ENCODE data around the gene CCL11. TPM values are rescaled to one million over a fixed set of nuclear protein-coding genes. Genes with fewer than 3 reads are reported as not detected.
A peak's percentile ranks its signal among the peaks of the same experiment; 100 is the strongest.

CCL11 gene
- total RNA-seq, 1 experiment from 2014 or later = not detected

- H3K9me3 ChIP-seq (replicated peaks) = no peaks in the 10 kb centered on the region
- no peak for DNase-seq (ENCODE audit: low read depth in 1 of 2, low spot score in 2 of 2)
- H3K4me1 ChIP-seq (replicated peaks) = peaks cover 82% of the 10 kb centered on the region
- no peaks in the 10 kb centered on the region for H3K27me3 ChIP-seq (replicated peaks)
- H3K4me3 ChIP-seq = no peak overlapping the region
- H3K36me3 ChIP-seq = no peaks in the 10 kb centered on the region; the same call in 1 of the 2 replicates
- H3K27ac ChIP-seq = peak overlapping the region; percentile 85
Measured at GRCh38 chr17:34252095-34252443, 33.5 kb upstream of the CCL11 start.

GRCh38 chr17:34252444-34253138 is 33.0 kb upstream of the CCL11 start:
- peaks cover 81% of the 10 kb centered on the region for H3K4me1 ChIP-seq (replicated peaks)
- peak overlapping the region; percentile 85 for H3K27ac ChIP-seq
- no peak overlapping the region for H3K4me3 ChIP-seq
- H3K27me3 ChIP-seq (replicated peaks) = no peaks in the 10 kb centered on the region
- no peaks in the 10 kb centered on the region for H3K9me3 ChIP-seq (replicated peaks)
- peak; percentile 92 to 96 for DNase-seq (ENCODE audit: low read depth in 1 of 2, low spot score in 2 of 2)
- no peaks in the 10 kb centered on the region; the same call in 1 of the 2 replicates for H3K36me3 ChIP-seq

DNA sequence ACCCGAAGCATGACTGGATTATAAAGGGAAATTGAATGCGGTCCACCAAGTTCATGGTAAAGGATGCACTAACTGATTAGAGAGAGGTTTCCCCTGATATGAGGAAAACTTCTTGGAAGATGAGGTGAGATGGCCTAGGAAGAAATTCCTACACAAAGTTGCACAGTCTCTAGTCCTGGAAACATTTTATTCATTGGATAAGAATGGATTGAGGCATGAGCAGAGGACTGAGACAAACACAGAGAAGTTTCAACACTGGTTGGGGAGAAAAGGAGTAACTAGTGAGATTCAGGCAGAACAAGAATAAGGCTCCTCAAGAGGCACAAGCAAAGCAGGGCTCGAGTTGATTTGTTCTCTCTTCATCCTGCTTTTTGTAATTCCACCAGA is 32.4 kb upstream of the CCL11 start:
- H3K36me3 ChIP-seq = no peaks in the 10 kb centered on the region; the same call in 1 of the 2 replicates
- no peak for DNase-seq (ENCODE audit: low read depth in 1 of 2, low spot score in 2 of 2)
- peaks cover 75% of the 10 kb centered on the region for H3K4me1 ChIP-seq (replicated peaks)
- no peak overlapping the region for H3K4me3 ChIP-seq
- peak overlapping the region; percentile 85 for H3K27ac ChIP-seq
- H3K9me3 ChIP-seq (replicated peaks) = no peaks in the 10 kb centered on the region
- H3K27me3 ChIP-seq (replicated peaks) = no peaks in the 10 kb centered on the region

DNA sequence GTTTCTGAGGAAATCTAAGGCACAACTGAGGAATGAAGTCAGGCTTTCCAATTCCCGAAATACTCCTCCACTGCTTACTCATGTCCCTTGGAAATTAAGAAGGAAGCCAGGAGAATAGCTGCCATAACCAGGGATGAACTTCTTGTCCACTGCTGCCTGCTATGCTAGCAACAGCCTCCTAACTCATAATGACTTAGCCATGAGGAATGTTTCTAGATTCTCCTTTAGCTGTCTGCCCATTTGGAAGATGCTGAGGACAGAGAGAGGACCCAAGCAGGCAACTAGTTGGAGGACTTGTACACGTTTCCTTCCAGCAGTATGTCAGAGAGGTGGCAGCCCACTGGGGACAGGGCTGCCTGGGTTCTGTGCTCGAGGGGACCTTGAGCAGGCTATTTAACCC is 31.4 kb upstream of the CCL11 start:
- Histone ChIP-seq H3K4me1 (replicated peaks) (peaks cover 65% of the 10 kb centered on the region), H3K36me3 (no peaks in the 10 kb centered on the region; the same call in 1 of the 2 replicates), H3K4me3 (no peak overlapping the region), H3K9me3 (replicated peaks) (no peaks in the 10 kb centered on the region), H3K27ac (peak overlapping the region; percentile 85), H3K27me3 (replicated peaks) (no peaks in the 10 kb centered on the region)
- peak in 1 of 2 experiments; percentile 50 for DNase-seq (ENCODE audit: low read depth in 1 of 2, low spot score in 2 of 2)

DNA sequence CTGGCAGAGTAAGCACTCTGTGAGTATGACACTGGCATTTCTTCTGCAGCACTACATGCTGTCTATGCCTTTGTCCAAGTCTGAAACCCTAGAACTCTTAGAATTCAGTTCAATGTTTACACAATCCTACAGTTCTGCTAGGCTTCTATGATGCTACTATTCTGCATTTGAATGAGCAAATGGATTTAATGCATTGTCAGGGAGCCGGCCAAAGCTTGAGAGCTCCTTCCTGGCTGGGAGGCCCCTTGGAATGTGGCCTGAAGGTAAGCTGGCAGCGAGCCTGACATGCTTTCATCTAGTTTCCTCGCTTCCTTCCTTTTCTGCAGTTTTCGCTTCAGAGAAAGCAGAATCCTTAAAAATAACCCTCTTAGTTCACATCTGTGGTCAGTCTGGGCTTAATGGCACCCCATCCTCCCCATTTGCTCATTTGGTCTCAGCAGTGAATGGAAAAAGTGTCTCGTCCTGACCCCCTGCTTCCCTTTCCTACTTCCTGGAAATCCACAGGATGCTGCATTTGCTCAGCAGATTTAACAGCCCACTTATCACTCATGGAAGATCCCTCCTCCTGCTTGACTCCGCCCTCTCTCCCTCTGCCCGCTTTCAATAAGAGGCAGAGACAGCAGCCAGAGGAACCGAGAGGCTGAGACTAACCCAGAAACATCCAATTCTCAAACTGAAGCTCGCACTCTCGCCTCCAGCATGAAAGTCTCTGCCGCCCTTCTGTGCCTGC is 30.7 kb upstream of the CCL11 start, which contains the start of gene CCL2:
TSS of gene CCL2 (plus strand) at position 635 of the 730 bp plus-strand sequence. CDS start at position 700, 65 bp downstream.
- no peaks in the 10 kb centered on the region for H3K9me3 ChIP-seq (replicated peaks)
- H3K36me3 ChIP-seq = no peaks in the 10 kb centered on the region; the same call in 1 of the 2 replicates
- peak within 1 kb of the TSS; percentile 85 for H3K27ac ChIP-seq
- DNase-seq (ENCODE audit: low read depth in 1 of 2, low spot score in 2 of 2) = peak; percentile 77 to 88
- peaks cover 58% of the 10 kb centered on the region for H3K4me1 ChIP-seq (replicated peaks)
- no peaks in the 10 kb centered on the region for H3K27me3 ChIP-seq (replicated peaks)
- H3K4me3 ChIP-seq = peak within 1 kb of the TSS; percentile 32

- no peak for DNase-seq (ENCODE audit: low read depth in 1 of 2, low spot score in 2 of 2)
- H3K4me1 ChIP-seq (replicated peaks) = peaks cover 53% of the 10 kb centered on the region
- H3K27me3 ChIP-seq (replicated peaks) = no peaks in the 10 kb centered on the region
- no peaks in the 10 kb centered on the region; the same call in 1 of the 2 replicates for H3K36me3 ChIP-seq
- peak overlapping the region; percentile 85 for H3K27ac ChIP-seq
- H3K4me3 ChIP-seq = peak overlapping the region; percentile 32
- no peaks in the 10 kb centered on the region for H3K9me3 ChIP-seq (replicated peaks)
Measured at GRCh38 chr17:34255381-34255732, 30.2 kb upstream of the CCL11 start.

DNA sequence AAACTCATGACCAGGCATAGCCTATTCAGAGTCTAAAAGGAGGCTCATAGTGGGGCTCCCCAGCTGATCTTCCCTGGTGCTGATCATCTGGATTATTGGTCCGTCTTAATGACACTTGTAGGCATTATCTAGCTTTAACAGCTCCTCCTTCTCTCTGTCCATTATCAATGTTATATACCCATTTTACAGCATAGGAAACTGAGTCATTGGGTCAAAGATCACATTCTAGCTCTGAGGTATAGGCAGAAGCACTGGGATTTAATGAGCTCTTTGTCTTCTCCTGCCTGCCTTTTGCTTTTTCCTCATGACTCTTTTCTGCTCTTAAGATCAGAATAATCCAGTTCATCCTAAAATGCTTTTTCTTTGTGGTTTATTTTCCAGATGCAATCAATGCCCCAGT is 29.7 kb upstream of the CCL11 start:
- H3K36me3 ChIP-seq = no peaks in the 10 kb centered on the region; the same call in 1 of the 2 replicates
- H3K9me3 ChIP-seq (replicated peaks) = no peaks in the 10 kb centered on the region
- no peak for DNase-seq (ENCODE audit: low read depth in 1 of 2, low spot score in 2 of 2)
- no peak overlapping the region for H3K27ac ChIP-seq
- H3K4me3 ChIP-seq = peak overlapping the region; percentile 32
- H3K27me3 ChIP-seq (replicated peaks) = no peaks in the 10 kb centered on the region
- peaks cover 48% of the 10 kb centered on the region for H3K4me1 ChIP-seq (replicated peaks)

GRCh38 chr17:34257299-34257985 is 28.1 kb upstream of the CCL11 start:
- H3K27me3 ChIP-seq (replicated peaks) = no peaks in the 10 kb centered on the region; the same call in 1 of the 2 replicates
- no peak for DNase-seq (ENCODE audit: low read depth in 1 of 2, low spot score in 2 of 2)
- no peaks in the 10 kb centered on the region; the same call in 1 of the 2 replicates for H3K36me3 ChIP-seq
- no peak overlapping the region for H3K4me3 ChIP-seq
- H3K4me1 ChIP-seq (replicated peaks) = peaks cover 32% of the 10 kb centered on the region
- H3K27ac ChIP-seq = no peak overlapping the region
- H3K9me3 ChIP-seq (replicated peaks) = no peaks in the 10 kb centered on the region

- Histone ChIP-seq H3K9me3 (replicated peaks) (no peaks in the 10 kb centered on the region), H3K4me3 (no peak overlapping the region), H3K27ac (no peak overlapping the region), H3K27me3 (replicated peaks) (no peaks in the 10 kb centered on the region; the same call in 1 of the 2 replicates), H3K36me3 (no peaks in the 10 kb centered on the region; the same call in 1 of the 2 replicates), H3K4me1 (replicated peaks) (peaks cover 27% of the 10 kb centered on the region)
- no peak for DNase-seq (ENCODE audit: low read depth in 1 of 2, low spot score in 2 of 2)
Measured at GRCh38 chr17:34257986-34258326, 27.6 kb upstream of the CCL11 start.

- H3K27ac ChIP-seq = no peak overlapping the region
- H3K4me1 ChIP-seq (replicated peaks) = peaks cover 15% of the 10 kb centered on the region
- no peaks in the 10 kb centered on the region; the same call in 1 of the 2 replicates for H3K27me3 ChIP-seq (replicated peaks)
- no peaks in the 10 kb centered on the region; the same call in 1 of the 2 replicates for H3K36me3 ChIP-seq
- no peaks in the 10 kb centered on the region for H3K9me3 ChIP-seq (replicated peaks)
- no peak for DNase-seq (ENCODE audit: low read depth in 1 of 2, low spot score in 2 of 2)
- H3K4me3 ChIP-seq = no peak overlapping the region
Measured at GRCh38 chr17:34259146-34259545, 26.4 kb upstream of the CCL11 start.

DNA sequence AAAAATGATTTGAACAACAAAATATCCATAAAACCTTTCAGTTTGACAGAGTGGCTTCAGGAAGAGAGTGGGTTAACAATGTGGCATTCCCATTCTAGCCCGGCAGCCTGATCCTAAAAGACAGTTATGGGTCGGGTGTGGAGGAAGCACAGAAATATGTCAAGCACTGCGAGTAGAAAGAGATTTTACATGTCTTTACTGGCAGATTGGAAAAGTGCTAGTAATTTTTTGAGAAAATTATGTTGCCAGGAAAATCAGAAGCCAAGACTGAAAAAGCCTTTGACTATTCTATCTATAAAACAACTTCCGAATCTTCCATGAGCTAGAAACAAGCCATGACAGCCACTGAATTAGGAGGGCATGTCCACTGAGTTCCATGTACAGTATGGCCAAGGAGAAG is 24.7 kb upstream of the CCL11 start:
- H3K27ac ChIP-seq = no peak overlapping the region
- no peaks in the 10 kb centered on the region for H3K9me3 ChIP-seq (replicated peaks)
- H3K27me3 ChIP-seq (replicated peaks) = peaks cover 5% of the 10 kb centered on the region; the same call in 1 of the 2 replicates
- H3K4me3 ChIP-seq = no peak overlapping the region
- H3K36me3 ChIP-seq = no peaks in the 10 kb centered on the region; the same call in 1 of the 2 replicates
- no peak for DNase-seq (ENCODE audit: low read depth in 1 of 2, low spot score in 2 of 2)
- no peaks in the 10 kb centered on the region; the same call in 1 of the 2 replicates for H3K4me1 ChIP-seq (replicated peaks)

DNA sequence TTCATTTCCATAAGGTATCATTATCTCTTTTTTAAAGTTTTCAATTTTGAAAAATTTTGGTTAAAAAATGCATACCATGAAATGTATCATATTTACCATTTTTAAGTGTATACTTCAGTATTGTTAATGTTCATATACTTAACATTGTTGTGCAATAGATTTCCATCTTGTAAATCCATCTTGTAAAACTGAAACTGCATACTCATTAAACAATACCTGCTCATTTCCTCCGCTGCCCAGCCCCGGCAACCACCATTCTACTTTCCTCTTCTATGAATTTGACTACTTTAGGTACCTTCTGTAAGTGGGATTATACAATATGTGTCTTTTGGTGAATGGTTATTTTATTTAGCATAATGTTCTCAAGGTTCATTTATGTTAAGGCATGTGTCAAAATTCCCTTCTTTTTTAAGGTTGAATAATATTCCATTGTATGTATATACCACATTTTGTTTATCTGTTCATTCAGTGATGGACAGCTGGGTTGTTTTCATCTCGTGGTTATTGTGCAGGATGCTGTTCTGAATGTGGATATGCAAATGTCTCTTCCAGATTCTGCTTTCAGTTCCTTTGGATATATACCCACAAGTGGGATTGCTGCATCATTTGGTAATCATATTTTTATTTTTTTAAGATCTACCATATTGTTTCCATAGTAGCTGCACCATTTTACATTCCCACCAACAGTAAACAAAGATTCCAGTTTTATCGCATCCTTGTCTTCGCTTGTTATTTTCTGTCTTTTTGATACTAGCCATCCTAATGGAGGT is 23.8 kb upstream of the CCL11 start:
- H3K36me3 ChIP-seq = no peaks in the 10 kb centered on the region; the same call in 1 of the 2 replicates
- no peaks in the 10 kb centered on the region; the same call in 1 of the 2 replicates for H3K4me1 ChIP-seq (replicated peaks)
- DNase-seq (ENCODE audit: low read depth in 1 of 2, low spot score in 2 of 2) = no peak
- peaks cover 5% of the 10 kb centered on the region; the same call in 1 of the 2 replicates for H3K27me3 ChIP-seq (replicated peaks)
- no peak overlapping the region for H3K4me3 ChIP-seq
- H3K9me3 ChIP-seq (replicated peaks) = no peaks in the 10 kb centered on the region
- no peak overlapping the region; the same call in 1 of the 2 replicates for H3K27ac ChIP-seq

DNA sequence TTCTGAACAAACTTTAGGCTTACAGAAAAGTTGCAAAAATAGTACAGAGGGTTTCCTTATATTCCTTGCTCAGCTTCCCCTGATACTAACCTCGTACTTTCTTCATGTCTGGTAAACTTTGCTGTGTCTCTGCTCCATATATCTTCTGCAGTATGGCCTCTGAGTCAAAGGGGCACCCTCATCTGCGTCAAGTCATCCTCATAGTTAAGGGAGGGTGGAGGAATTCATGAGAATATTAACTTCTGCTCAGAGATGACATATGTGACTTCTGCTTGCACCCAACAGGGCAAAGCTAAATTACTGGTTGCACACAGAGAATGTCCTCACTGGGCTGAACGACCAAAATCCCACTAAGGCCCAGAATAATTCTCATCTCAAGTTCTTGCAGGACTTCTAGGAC is 19.8 kb upstream of the CCL11 start:
- no peak for DNase-seq (ENCODE audit: low read depth in 1 of 2, low spot score in 2 of 2)
- Histone ChIP-seq H3K27me3 (replicated peaks) (peaks cover 5% of the 10 kb centered on the region; the same call in 1 of the 2 replicates), H3K27ac (no peak overlapping the region), H3K9me3 (replicated peaks) (no peaks in the 10 kb centered on the region), H3K36me3 (no peaks in the 10 kb centered on the region), H3K4me1 (replicated peaks) (no peaks in the 10 kb centered on the region), H3K4me3 (no peak overlapping the region)

Data from SJSA1 (cell line).